Measurements from ENCODE around the gene KLK12. TPM values are rescaled to one million over a fixed set of nuclear protein-coding genes. Genes with fewer than 3 reads are reported as not detected.

The KLK12 gene
- total and polyA plus RNA-seq, 9 of the 15 experiments (the other 6 are each of a cell fraction or from before 2014, with no cell fraction given) = not detected

DNA sequence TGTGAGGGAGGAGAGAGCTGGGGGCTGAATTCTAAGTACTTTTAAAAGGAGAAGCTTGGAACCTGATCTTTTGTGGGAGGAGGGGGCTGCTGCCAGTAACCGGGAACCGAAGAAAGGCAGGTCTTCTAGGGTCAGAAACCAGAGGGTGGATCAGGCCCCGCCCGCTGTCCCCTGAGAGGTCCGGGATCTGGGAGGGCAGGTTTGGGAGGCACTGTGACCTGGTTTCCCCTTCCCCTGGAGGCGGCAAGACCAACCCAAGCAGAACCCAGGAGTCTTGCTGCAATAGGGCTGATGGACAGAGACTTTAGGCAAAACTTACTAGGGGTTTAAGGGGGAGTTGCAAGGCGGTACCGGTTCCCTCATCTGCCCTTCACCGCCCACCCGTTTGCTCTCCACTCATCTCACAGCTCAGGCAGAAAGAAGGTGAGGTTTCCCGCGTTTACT is 32.7 kb downstream of the KLK12 start (continued):
- TF ChIP-seq STAG1 (CRISPR knock-in tag; IDR thresholded peaks at IDR 0.05; ENCODE audit: borderline replicate concordance) (no peak), MEF2D (tag; conservative IDR thresholded peaks at IDR 0.05; ENCODE audit: low read depth) (no peak), TCF7L2 (IDR thresholded peaks at IDR 0.05; ENCODE audit: low read depth, low read length) (no peak), ZNF143 (CRISPR knock-in tag; IDR thresholded peaks at IDR 0.05) (no peak), TAF1 (IDR thresholded peaks at IDR 0.05; ENCODE audit: control insufficient read depth, extremely low read depth, insufficient read depth, low read length, severe bottlenecking) (no peak), TGIF2 (CRISPR knock-in tag; IDR thresholded peaks at IDR 0.05) (no peak), NCOA6 (IDR thresholded peaks at IDR 0.05) (no peak), ZBTB5 (IDR thresholded peaks at IDR 0.05) (peak; percentile 90), ARHGAP35 (IDR thresholded peaks at IDR 0.05; ENCODE audit: partially characterized antibody) (no peak), ARNT (IDR thresholded peaks at IDR 0.05) (no peak), HDAC2 (IDR thresholded peaks at IDR 0.05) (0 out of 2 replicates have a peak, but pooled peaks have one; percentile 19), CREB1 (IDR thresholded peaks at IDR 0.05) (no peak), CREB1 (CRISPR knock-in tag; IDR thresholded peaks at IDR 0.05) (no peak), ZBTB1 (CRISPR knock-in tag; IDR thresholded peaks at IDR 0.05; ENCODE audit: borderline replicate concordance, low read depth) (no peak)
- TF ChIP-seq, protein P1, sequence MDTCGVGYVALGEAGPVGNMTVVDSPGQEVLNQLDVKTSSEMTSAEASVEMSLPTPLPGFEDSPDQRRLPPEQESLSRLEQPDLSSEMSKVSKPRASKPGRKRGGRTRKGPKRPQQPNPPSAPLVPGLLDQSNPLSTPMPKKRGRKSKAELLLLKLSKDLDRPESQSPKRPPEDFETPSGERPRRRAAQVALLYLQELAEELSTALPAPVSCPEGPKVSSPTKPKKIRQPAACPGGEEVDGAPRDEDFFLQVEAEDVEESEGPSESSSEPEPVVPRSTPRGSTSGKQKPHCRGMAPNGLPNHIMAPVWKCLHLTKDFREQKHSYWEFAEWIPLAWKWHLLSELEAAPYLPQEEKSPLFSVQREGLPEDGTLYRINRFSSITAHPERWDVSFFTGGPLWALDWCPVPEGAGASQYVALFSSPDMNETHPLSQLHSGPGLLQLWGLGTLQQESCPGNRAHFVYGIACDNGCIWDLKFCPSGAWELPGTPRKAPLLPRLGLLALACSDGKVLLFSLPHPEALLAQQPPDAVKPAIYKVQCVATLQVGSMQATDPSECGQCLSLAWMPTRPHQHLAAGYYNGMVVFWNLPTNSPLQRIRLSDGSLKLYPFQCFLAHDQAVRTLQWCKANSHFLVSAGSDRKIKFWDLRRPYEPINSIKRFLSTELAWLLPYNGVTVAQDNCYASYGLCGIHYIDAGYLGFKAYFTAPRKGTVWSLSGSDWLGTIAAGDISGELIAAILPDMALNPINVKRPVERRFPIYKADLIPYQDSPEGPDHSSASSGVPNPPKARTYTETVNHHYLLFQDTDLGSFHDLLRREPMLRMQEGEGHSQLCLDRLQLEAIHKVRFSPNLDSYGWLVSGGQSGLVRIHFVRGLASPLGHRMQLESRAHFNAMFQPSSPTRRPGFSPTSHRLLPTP (IDR thresholded peaks at IDR 0.05; ENCODE audit: borderline replicate concordance, extremely low read depth, insufficient read length) = no peak
- TF ChIP-seq, protein P2, sequence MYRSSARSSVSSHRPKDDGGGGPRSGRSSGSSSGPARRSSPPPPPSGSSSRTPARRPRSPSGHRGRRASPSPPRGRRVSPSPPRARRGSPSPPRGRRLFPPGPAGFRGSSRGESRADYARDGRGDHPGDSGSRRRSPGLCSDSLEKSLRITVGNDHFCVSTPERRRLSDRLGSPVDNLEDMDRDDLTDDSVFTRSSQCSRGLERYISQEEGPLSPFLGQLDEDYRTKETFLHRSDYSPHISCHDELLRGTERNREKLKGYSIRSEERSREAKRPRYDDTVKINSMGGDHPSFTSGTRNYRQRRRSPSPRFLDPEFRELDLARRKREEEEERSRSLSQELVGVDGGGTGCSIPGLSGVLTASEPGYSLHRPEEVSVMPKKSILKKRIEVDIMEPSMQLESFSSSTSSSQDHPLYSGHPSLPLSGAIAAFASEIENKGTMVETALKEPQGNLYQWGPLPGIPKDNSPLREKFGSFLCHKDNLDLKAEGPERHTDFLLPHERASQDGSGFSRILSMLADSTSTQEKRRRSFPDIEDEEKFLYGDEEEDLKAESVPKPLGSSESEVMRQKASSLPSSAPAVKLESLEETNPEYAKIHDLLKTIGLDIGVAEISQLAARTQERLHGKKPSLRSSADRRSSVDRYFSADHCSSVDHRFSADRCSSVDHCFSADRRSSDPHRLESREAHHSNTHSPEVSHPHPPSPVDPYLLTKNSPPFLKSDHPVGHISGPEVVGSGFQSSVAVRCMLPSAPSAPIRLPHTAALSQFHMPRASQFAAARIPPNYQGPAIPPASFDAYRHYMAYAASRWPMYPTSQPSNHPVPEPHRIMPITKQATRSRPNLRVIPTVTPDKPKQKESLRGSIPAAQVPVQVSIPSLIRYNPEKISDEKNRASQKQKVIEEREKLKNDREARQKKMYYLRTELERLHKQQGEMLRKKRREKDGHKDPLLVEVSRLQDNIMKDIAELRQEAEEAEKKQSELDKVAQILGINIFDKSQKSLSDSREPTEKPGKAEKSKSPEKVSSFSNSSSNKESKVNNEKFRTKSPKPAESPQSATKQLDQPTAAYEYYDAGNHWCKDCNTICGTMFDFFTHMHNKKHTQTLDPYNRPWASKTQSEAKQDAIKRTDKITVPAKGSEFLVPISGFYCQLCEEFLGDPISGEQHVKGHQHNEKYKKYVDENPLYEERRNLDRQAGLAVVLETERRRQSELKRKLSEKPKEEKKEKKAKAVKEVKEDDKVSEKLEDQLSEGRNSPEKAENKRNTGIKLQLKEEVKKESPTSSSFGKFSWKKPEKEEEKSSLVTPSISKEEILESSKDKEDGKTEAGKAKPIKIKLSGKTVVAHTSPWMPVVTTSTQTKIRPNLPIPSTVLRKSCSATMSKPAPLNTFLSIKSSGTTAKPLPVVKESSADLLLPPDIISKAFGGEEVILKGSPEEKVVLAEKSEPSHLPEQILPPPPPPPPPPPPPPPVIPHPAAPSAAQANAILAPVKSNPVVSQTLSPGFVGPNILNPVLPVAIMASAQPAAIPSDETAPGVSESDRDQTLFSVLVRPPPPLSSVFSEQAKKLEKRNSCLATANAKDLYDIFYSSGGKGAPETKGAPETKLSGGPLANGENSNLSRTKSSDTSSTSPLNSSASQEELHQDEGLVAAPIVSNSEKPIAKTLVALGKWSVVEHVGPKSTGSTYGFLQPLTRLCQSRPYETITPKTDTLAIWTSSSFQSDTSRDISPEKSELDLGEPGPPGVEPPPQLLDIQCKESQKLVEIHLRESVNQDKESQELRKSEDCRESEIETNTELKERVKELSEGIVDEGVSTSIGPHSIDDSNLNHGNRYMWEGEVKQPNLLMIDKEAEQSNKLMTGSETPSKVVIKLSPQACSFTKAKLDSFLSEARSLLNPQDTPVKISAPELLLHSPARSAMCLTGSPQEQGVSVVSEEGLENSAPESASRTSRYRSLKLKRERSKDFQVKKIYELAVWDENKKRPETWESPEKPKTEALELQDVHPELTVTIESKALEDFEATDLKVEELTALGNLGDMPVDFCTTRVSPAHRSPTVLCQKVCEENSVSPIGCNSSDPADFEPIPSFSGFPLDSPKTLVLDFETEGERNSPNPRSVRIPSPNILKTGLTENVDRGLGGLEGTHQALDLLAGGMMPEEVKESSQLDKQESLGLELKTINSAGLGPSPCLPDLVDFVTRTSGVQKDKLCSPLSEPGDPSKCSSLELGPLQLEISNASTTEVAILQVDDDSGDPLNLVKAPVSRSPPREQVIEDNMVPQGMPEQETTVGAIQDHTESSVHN (IDR thresholded peaks at IDR 0.05; ENCODE audit: borderline replicate concordance in 1 of 2, low read depth in 1 of 2) = no peak

Data from K562 (cell line).